K562 (cell line): ENCODE data around the gene ABL1. TPM values are rescaled to one million over a fixed set of nuclear protein-coding genes. Genes with fewer than 3 reads are reported as not detected.

Experiments used
- ATAC-seq: fragments of 200-7000 bp; cut with Tn5 transposase; 3 replicates; pipeline ENCODE4 v1.9.1; 2020; ENCODE audit warnings: moderate library complexity
- BruUV-seq: library from RNA; stranded (reverse); fragments of 400-500 nt; replicated peaks from 2 replicates; lab custom pipeline; 2021; lab: Mats Ljungman, UMichigan
- CTCF ChIA-PET: fragments of 300-600 bp; formaldehyde crosslinking; extraction: SDS; loops from one replicate; lab custom pipeline; 2021; ENCODE audit warnings: low intra/inter-chr PET ratio; lab: Yijun Ruan, JAX
- POLR2A ChIA-PET: fragments of 300-600, 350-650 bp; sonication (Branson Sonifier 250); formaldehyde crosslinking; extraction: SDS; loops from one replicate; lab custom pipeline; 2021; ENCODE audit warnings: antibody characterized with exemption, inconsistent platforms; lab: Yijun Ruan, JAX
- DNase-seq, 4 experiments: peaks; one replicate each; pipeline versions ENCODE4 v3.0.0 to v3.0.0-alpha.2; 2011 to 2018; ENCODE audit warnings: low spot score in 3 of 4, mixed read lengths in 3 of 4; ENCODE audit errors: extremely low read depth in 1 of 4
- FAIRE-seq: peaks from 2 replicates; lab custom pipeline; 2011; peaks lifted over from hg19 to GRCh38; lab: Jason Lieb, UNC
- H2AFZ ChIP-seq: 2 replicates; pipeline ENCODE4 v1.6.0; 2011; ENCODE audit warnings: low read depth, low read length, control low read depth, inconsistent platforms
- H3K27ac ChIP-seq: fragments of 200-600 bp; 3 replicates; pipeline ENCODE4 v1.8.0; 2011; ENCODE audit warnings: low read depth, mild to moderate bottlenecking, control low read depth, inconsistent platforms, low read length, moderate library complexity, mixed read lengths; ENCODE audit errors: extremely low read depth
- H3K27me3 ChIP-seq, 2 experiments: fragments of 300-600 bp in 1 of 2; 2 replicates in 1 of 2; 3 replicates in 1 of 2; pipeline versions ENCODE4 v1.6.0 to v1.8.0; 2011; ENCODE audit warnings: inconsistent platforms in 2 of 2, low read length in 2 of 2, mild to moderate bottlenecking in 1 of 2, mixed read lengths in 1 of 2, moderate library complexity in 1 of 2; ENCODE audit not compliant: control insufficient read depth in 2 of 2, insufficient read depth in 2 of 2
- H3K36me3 ChIP-seq: fragments of 300-600 bp; 3 replicates; pipeline ENCODE4 v1.8.0; 2011; ENCODE audit warnings: mild to moderate bottlenecking, low read length, inconsistent platforms; ENCODE audit not compliant: control insufficient read depth, insufficient read depth
- H3K4me1 ChIP-seq, 2 experiments: fragments of 200-600 bp in 1 of 2; replicated peaks in 1 of 2; 2 replicates in 1 of 2; 3 replicates in 1 of 2; pipeline versions ENCODE4 v1.5.1 to v1.8.0; 2011; ENCODE audit warnings: inconsistent platforms in 2 of 2, low read length in 2 of 2, mild to moderate bottlenecking in 1 of 2, mixed read lengths in 1 of 2, moderate library complexity in 1 of 2; ENCODE audit not compliant: control insufficient read depth in 2 of 2, insufficient read depth in 2 of 2
- H3K4me2 ChIP-seq: 2 replicates; pipeline ENCODE4 v1.6.1; 2011; ENCODE audit warnings: low read length, control low read depth, inconsistent platforms, mixed read lengths; ENCODE audit not compliant: insufficient read depth
- H3K4me3 ChIP-seq: fragments of 200-600 bp; sonication (generic), shearing (Covaris generic); 2 replicates; pipeline ENCODE4 v1.5.1; 2016; ENCODE audit warnings: control low read depth, inconsistent platforms
- H3K79me2 ChIP-seq: fragments of 200-600 bp; 3 replicates; pipeline ENCODE4 v1.8.0; 2011; ENCODE audit warnings: low read length, inconsistent platforms; ENCODE audit not compliant: control insufficient read depth, insufficient read depth
- H3K9ac ChIP-seq, 2 experiments: 2 replicates each; pipeline versions ENCODE4 v1.6.0 to v1.6.1; 2011; ENCODE audit warnings: low read depth in 2 of 2, low read length in 2 of 2, control low read depth in 1 of 2, inconsistent platforms in 1 of 2, mild to moderate bottlenecking in 1 of 2, mixed read lengths in 1 of 2; ENCODE audit not compliant: insufficient read depth in 1 of 2
- H3K9me1 ChIP-seq: one replicate; pipeline ENCODE4 v1.6.0; 2011; ENCODE audit warnings: inconsistent platforms, mild to moderate bottlenecking, low read length, moderate library complexity; ENCODE audit not compliant: control insufficient read depth, insufficient read depth
- H3K9me3 ChIP-seq: replicated peaks from 2 replicates; pipeline ENCODE4 v1.5.1; 2011; ENCODE audit warnings: low read depth, low read length, inconsistent platforms; ENCODE audit not compliant: control insufficient read depth, insufficient read depth
- H4K20me1 ChIP-seq: replicated peaks from 2 replicates; pipeline ENCODE4 v1.6.1; 2011; ENCODE audit warnings: low read length, inconsistent platforms, mixed read lengths; ENCODE audit not compliant: control insufficient read depth, insufficient read depth
- MLX ChIP-seq, 2 experiments: fragments of 450-650 bp in 1 of 2; sonication (generic) in 1 of 2; formaldehyde crosslinking; conservative IDR thresholded peaks; 2 replicates each; pipeline versions ENCODE4 v1.4.0 to v1.8.1; 2020 to 2022; ENCODE audit warnings: mild to moderate bottlenecking in 1 of 2, missing genetic modification reagents in 1 of 2
- ZNF175 ChIP-seq: fragments of 200-800 bp; sonication (Bioruptor generic); IDR thresholded peaks from 2 replicates; pipeline ENCODE4 v1.6.1; 2016; ENCODE audit warnings: low read depth, mild to moderate bottlenecking, missing genetic modification characterization, missing compliant biosample characterization
- WGBS: fragments of 100-300 bp; shearing (Covaris generic); methylation state at CpG from one replicate; pipeline ENCODE4 v1.1.6; 2016; ENCODE audit warnings: low coverage, mixed read lengths; ENCODE audit not compliant: insufficient coverage; ENCODE audit errors: missing lambda C conversion rate; 5-methylcytosine and 5-hydroxymethylcytosine counted together
- in situ Hi-C: fragments of 300-500 bp; cut with MboI; formaldehyde crosslinking; loops from 4 replicates; pipeline ENCODE4 v1.15.0; 2018; ENCODE audit warnings: inconsistent platforms, mixed read lengths
- intact Hi-C: fragments of 100-400 bp; cut with micrococcal nuclease; formaldehyde crosslinking; loops from 2 replicates; pipeline ENCODE4 v1.14.2; 2022
- polyA plus RNA-seq, 8 experiments: library from polyadenylated mRNA; depleted of rRNA in 4 of 8; stranded (reverse) in 5 of 8; unstranded in 3 of 8; fragments of >200 nt; fragmentation: Nextera tagmentation in 2 of 8; fragmentation: Illumina TruSeq in 1 of 8; extraction: Ambion mirVana in 2 of 8; extraction: Trizol in 1 of 8; gene quantifications; 2 replicates each; pipeline versions ENCODE4 v1.2.1 to v1.2.3, GENCODE V29; 2011 to 2014; ENCODE audit warnings: inconsistent platforms in 1 of 8, missing spikeins in 1 of 8
- total RNA-seq, 7 experiments: library from RNA; depleted of rRNA in 6 of 7; stranded (reverse); fragments of >200 nt in 6 of 7; fragmentation: Illumina TruSeq in 2 of 7; extraction: Trizol in 2 of 7; gene quantifications; 2 replicates each; pipeline versions ENCODE4 v1.2.1 to v1.2.3, GENCODE V29; 2011 to 2021; ENCODE audit warnings: low replicate concordance in 1 of 7

The ABL1 gene
- total and polyA plus RNA-seq, 9 of the 15 experiments (the other 6 are each of a cell fraction or from before 2014, with no cell fraction given): 1.5 to 130 (median 37.8) TPM

- H3K27me3 ChIP-seq: no peaks in the 10 kb centered on the region
- H3K4me3 ChIP-seq: no peak overlapping the region
- H3K4me2 ChIP-seq: no peak overlapping the region
- POLR2A ChIA-PET: interaction anchor here (0.5 to 14.2 kb wide), 16 partner anchors 10 to 143 kb away, joined by 3 to 220 read pairs (median 4); partner anchors contain the start of gene QRFP
- CTCF ChIA-PET: interaction anchor here (0.6 kb wide), 1 partner anchor 51 kb away, joined by 3 read pairs; no protein-coding TSS in a partner anchor
- no peaks in the 10 kb centered on the region for H3K9me3 ChIP-seq
- FAIRE-seq (no peak), ATAC-seq (no peak), DNase-seq (peak in 2 of 4 experiments; percentile 54 to 55)
- H3K9me1 ChIP-seq: peaks cover 12% of the 10 kb centered on the region
- intact Hi-C loops (no loop called here), in situ Hi-C loops (no loop called here)
- peaks cover 38% of the 10 kb centered on the region for H4K20me1 ChIP-seq
- WGBS: 90% methylated on average over 25 of the region's 25 CpGs
- no peak overlapping the region for H2AFZ ChIP-seq
- peaks cover 95% of the 10 kb centered on the region for H3K36me3 ChIP-seq
- H3K9ac ChIP-seq: peak overlapping the region in 1 of 2 experiments; percentile 5; a peak in 1 of 4 replicates
- H3K4me1 ChIP-seq: peaks cover 0 to 40% of the 10 kb centered on the region in 2 experiments; a peak in 1 of 5 replicates
- BruUV-seq: no TSS peak
- TF ChIP-seq MLX (CRISPR knock-in tag; conservative IDR thresholded peaks at IDR 0.05): 0 out of 4 replicates have a peak, but pooled peaks of 1 of the 2 experiments have one; percentile 13
- TF ChIP-seq ZNF175 (CRISPR knock-in tag): no peak
- H3K79me2 ChIP-seq: no peaks in the 10 kb centered on the region
- H3K27ac ChIP-seq: no peak overlapping the region
These were observed 49.1 kb downstream of the ABL1 start for GRCh38 chr9:130884111-130884531.
